Measurements from ENCODE around the gene WDR64. TPM values are rescaled to one million over a fixed set of nuclear protein-coding genes. Genes with fewer than 3 reads are reported as not detected.
"Not testable (repeated sequence)": the region's sequence is repeated elsewhere in the genome, so short reads cannot be mapped to it uniquely, and the experiment has no call there.

WDR64 gene
- total RNA-seq, 1 donor from 2014 or later, result not detected

GRCh38 chr1:241654641-241655040, 2.6 kb downstream of the WDR64 start:
- DNase-seq (ENCODE audit: low read depth, low spot score), result no peak

GRCh38 chr1:241658081-241658793, 6.2 kb downstream of the WDR64 start:
- DNase-seq (ENCODE audit: low read depth, low spot score), result no peak

- not testable (repeated sequence) for DNase-seq (ENCODE audit: low read depth, low spot score)
Measured at GRCh38 chr1:241659016-241659415, 6.9 kb downstream of the WDR64 start.

GRCh38 chr1:241660424-241660972, 8.4 kb downstream of the WDR64 start:
- DNase-seq (ENCODE audit: low read depth, low spot score), result no peak

- no peak for DNase-seq (ENCODE audit: low read depth, low spot score)
Measured at GRCh38 chr1:241666419-241666818, 14.3 kb downstream of the WDR64 start.

GRCh38 chr1:241672301-241672700, 20.2 kb downstream of the WDR64 start:
- DNase-seq (ENCODE audit: low read depth, low spot score), result no peak

- no peak for DNase-seq (ENCODE audit: low read depth, low spot score)
Measured at GRCh38 chr1:241674805-241675384, 22.8 kb downstream of the WDR64 start.

- no peak for DNase-seq (ENCODE audit: low read depth, low spot score)
Measured at GRCh38 chr1:241675983-241676382, 23.9 kb downstream of the WDR64 start.

GRCh38 chr1:241677201-241677600, 25.1 kb downstream of the WDR64 start:
- DNase-seq (ENCODE audit: low read depth, low spot score), result no peak

GRCh38 chr1:241678536-241678935, 26.5 kb downstream of the WDR64 start:
- no peak for DNase-seq (ENCODE audit: low read depth, low spot score)

GRCh38 chr1:241679404-241679803, 27.3 kb downstream of the WDR64 start:
- DNase-seq (ENCODE audit: low read depth, low spot score), result no peak

GRCh38 chr1:241679961-241680360, 27.9 kb downstream of the WDR64 start:
- no peak for DNase-seq (ENCODE audit: low read depth, low spot score)

- DNase-seq (ENCODE audit: low read depth, low spot score), result not testable (repeated sequence)
Measured at GRCh38 chr1:241681861-241682448, 29.9 kb downstream of the WDR64 start.

- no peak for DNase-seq (ENCODE audit: low read depth, low spot score)
Measured at GRCh38 chr1:241682921-241683320, 30.8 kb downstream of the WDR64 start.

- no peak for DNase-seq (ENCODE audit: low read depth, low spot score)
Measured at GRCh38 chr1:241684108-241684507, 32.0 kb downstream of the WDR64 start.

GRCh38 chr1:241688940-241689368, 36.9 kb downstream of the WDR64 start:
- no peak for DNase-seq (ENCODE audit: low read depth, low spot score)

GRCh38 chr1:241695246-241696171, 43.4 kb downstream of the WDR64 start:
- DNase-seq (ENCODE audit: low read depth, low spot score), result no peak

- no peak for DNase-seq (ENCODE audit: low read depth, low spot score)
Measured at GRCh38 chr1:241696172-241696814, 44.2 kb downstream of the WDR64 start.

- no peak for DNase-seq (ENCODE audit: low read depth, low spot score)
Measured at GRCh38 chr1:241696815-241697639, 44.9 kb downstream of the WDR64 start.

- DNase-seq (ENCODE audit: low read depth, low spot score), result no peak
Measured at GRCh38 chr1:241697640-241698018, 45.5 kb downstream of the WDR64 start.
